WTC11 (cell line): ENCODE data around the gene CHST15.

Source experiments
- AFF4 ChIP-seq: sonication (generic); formaldehyde crosslinking; IDR thresholded peaks from 2 replicates; pipeline ENCODE4 v1.8.1; 2023; ENCODE audit warnings: mild to moderate bottlenecking, missing genetic modification reagents, borderline replicate concordance
- CTCF ChIP-seq: fragments of 200-600 bp; IDR thresholded peaks from 2 replicates; pipeline ENCODE4 v1.8.0; 2022; ENCODE audit warnings: antibody characterized with exemption

GRCh38 chr10:124027651-124028050 is 65.7 kb downstream of the CHST15 start:
- TF ChIP-seq CTCF (no peak), AFF4 (CRISPR knock-in tag) (no peak)
